Measurements from ENCODE around the gene POU3F1. TPM values are rescaled to one million over a fixed set of nuclear protein-coding genes. Genes with fewer than 3 reads are reported as not detected.

POU3F1 gene
- total RNA-seq, 1 experiment from 2014 or later: not detected

DNA sequence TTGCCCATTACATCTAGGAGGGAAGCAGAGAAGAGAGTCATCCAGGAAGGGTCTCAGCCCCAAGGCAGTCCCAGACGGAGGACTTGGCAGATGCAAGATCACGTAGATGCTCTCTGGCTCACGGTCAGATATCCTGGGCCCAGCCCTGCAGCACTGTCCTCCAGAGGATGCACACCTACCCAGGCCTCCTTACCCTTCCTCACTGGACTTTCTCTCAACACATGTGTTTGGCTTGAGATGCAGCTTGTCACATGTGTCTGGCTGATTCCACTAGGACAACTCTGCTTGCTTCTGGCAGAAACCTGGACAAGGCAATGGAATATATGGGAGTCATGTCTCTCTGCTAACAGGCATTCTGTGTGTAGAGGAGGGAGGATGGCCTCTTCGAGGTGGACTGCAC is 32.4 kb upstream of the POU3F1 start:
- POLR2A ChIA-PET: no interaction called here
- intact Hi-C loops (cut with micrococcal nuclease; ENCODE audit: unreplicated experiment): no loop called here
- no TSS peak for BruUV-seq (replicated peaks)

DNA sequence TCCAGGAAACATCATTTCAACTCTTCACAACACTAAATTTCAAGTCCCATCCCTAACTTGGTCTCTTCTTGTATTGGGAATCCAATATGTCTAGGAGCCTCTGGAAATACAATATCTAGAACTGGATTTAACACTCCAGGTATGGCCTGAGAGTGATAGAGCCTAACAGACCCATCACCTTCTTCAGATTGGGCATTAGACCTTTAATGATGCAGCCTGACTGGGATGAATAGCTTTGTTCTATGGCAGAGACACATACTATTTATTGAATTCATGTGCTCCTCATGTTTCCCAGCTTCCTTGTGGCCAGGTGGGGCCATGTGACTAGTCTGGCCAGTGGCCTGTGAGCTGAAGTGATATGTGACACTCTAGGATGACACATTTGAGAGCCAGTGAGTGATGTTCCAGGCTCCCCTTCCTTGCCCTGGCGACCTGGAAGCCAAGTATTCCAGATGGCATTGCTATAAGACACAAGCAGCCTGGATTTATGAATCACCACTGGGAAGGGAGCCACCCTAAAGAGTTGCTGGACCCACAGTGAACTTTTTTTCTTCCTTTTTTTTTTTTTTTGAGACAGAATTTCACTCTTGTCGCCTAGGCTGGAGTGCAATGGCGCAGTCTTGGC is 31.0 kb upstream of the POU3F1 start:
- peaks cover 14% of the 10 kb centered on the region for H3K27me3 Mint-ChIP-seq (ENCODE audit: insufficient read depth, unreplicated experiment)
- no peaks in the 10 kb centered on the region for H3K9me3 Mint-ChIP-seq (ENCODE audit: unreplicated experiment)
- Histone ChIP-seq H3K27me3 (replicated peaks; ENCODE audit: control insufficient read depth, insufficient read depth, low read length) (no peaks in the 10 kb centered on the region), H3K4me1 (no peaks in the 10 kb centered on the region), H3K9me3 (no peaks in the 10 kb centered on the region), H3K36me3 (ENCODE audit: control insufficient read depth, insufficient read depth, low read length) (no peaks in the 10 kb centered on the region), H3K4me3 (ENCODE audit: low read depth, low read length) (no peak overlapping the region)
- no peak overlapping the region for H3K4me3 Mint-ChIP-seq (ENCODE audit: unreplicated experiment)
- no peak for DNase-seq
- no peaks in the 10 kb centered on the region for H3K36me3 Mint-ChIP-seq (ENCODE audit: insufficient read depth, unreplicated experiment)
- peaks cover 8% of the 10 kb centered on the region for H3K4me1 Mint-ChIP-seq (ENCODE audit: low read depth, unreplicated experiment)
- no TSS peak for BruUV-seq (replicated peaks)
- ChIA-PET POLR2A (no interaction called here), CTCF (no interaction called here)
- intact Hi-C loops (cut with micrococcal nuclease; ENCODE audit: unreplicated experiment): no loop called here
- H3K27ac Mint-ChIP-seq (ENCODE audit: unreplicated experiment): no peak overlapping the region
- TF ChIP-seq, protein P1, sequence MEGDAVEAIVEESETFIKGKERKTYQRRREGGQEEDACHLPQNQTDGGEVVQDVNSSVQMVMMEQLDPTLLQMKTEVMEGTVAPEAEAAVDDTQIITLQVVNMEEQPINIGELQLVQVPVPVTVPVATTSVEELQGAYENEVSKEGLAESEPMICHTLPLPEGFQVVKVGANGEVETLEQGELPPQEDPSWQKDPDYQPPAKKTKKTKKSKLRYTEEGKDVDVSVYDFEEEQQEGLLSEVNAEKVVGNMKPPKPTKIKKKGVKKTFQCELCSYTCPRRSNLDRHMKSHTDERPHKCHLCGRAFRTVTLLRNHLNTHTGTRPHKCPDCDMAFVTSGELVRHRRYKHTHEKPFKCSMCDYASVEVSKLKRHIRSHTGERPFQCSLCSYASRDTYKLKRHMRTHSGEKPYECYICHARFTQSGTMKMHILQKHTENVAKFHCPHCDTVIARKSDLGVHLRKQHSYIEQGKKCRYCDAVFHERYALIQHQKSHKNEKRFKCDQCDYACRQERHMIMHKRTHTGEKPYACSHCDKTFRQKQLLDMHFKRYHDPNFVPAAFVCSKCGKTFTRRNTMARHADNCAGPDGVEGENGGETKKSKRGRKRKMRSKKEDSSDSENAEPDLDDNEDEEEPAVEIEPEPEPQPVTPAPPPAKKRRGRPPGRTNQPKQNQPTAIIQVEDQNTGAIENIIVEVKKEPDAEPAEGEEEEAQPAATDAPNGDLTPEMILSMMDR (IDR thresholded peaks at IDR 0.05; ENCODE audit: insufficient read depth in 1 of 2, low read depth in 1 of 2, low read length in 1 of 2, severe bottlenecking in 1 of 2, unreplicated experiment in 1 of 2): no peak

More for the DNA sequence above, 32.4 kb upstream of the POU3F1 start:
- Histone ChIP-seq H3K36me3 (ENCODE audit: control insufficient read depth, insufficient read depth, low read length) (no peaks in the 10 kb centered on the region), H3K9me3 (no peaks in the 10 kb centered on the region), H3K4me1 (no peaks in the 10 kb centered on the region), H3K27me3 (replicated peaks; ENCODE audit: control insufficient read depth, insufficient read depth, low read length) (no peaks in the 10 kb centered on the region), H3K4me3 (ENCODE audit: low read depth, low read length) (no peak overlapping the region)
- H3K27me3 Mint-ChIP-seq (ENCODE audit: insufficient read depth, unreplicated experiment): peaks cover 8% of the 10 kb centered on the region
- H3K27ac Mint-ChIP-seq (ENCODE audit: unreplicated experiment): no peak overlapping the region
- no peak for DNase-seq
- H3K9me3 Mint-ChIP-seq (ENCODE audit: unreplicated experiment): no peaks in the 10 kb centered on the region
- no peaks in the 10 kb centered on the region for H3K4me1 Mint-ChIP-seq (ENCODE audit: low read depth, unreplicated experiment)
- TF ChIP-seq, protein P1 (IDR thresholded peaks at IDR 0.05; ENCODE audit: insufficient read depth in 1 of 2, low read depth in 1 of 2, low read length in 1 of 2, severe bottlenecking in 1 of 2, unreplicated experiment in 1 of 2): no peak
- CTCF ChIA-PET: no interaction called here
- no peaks in the 10 kb centered on the region for H3K36me3 Mint-ChIP-seq (ENCODE audit: insufficient read depth, unreplicated experiment)
- no peak overlapping the region for H3K4me3 Mint-ChIP-seq (ENCODE audit: unreplicated experiment)

DNA sequence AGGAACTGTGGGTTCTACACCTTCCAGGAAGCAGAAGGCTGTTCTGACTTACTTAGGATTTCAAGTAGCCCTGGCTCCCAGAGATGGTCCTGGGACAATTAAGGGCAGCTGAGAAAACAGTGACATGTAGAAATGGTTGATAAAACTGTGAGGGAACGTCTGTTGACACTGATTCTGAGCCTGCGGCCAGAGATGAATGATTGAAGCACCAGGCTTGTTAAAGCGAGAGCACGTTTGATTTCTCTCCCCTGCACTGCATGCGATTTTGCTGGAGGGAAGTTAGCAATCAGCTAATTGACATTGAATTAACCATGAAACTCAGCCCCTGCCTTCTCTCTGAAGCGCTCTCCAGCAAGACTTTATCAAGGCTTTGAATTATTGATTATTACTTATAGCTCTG is 29.9 kb upstream of the POU3F1 start:
- peaks cover 8% of the 10 kb centered on the region for H3K4me1 Mint-ChIP-seq (ENCODE audit: low read depth, unreplicated experiment)
- H3K4me3 ChIP-seq (ENCODE audit: low read depth, low read length): no peak overlapping the region
- no peak overlapping the region for H3K27ac Mint-ChIP-seq (ENCODE audit: unreplicated experiment)
- no TSS peak for BruUV-seq (replicated peaks)
- H3K4me3 Mint-ChIP-seq (ENCODE audit: unreplicated experiment): no peak overlapping the region
- H3K27me3 ChIP-seq (replicated peaks; ENCODE audit: control insufficient read depth, insufficient read depth, low read length): no peaks in the 10 kb centered on the region
- no peaks in the 10 kb centered on the region for H3K36me3 ChIP-seq (ENCODE audit: control insufficient read depth, insufficient read depth, low read length)
- intact Hi-C loops (cut with micrococcal nuclease; ENCODE audit: unreplicated experiment): no loop called here
- ChIA-PET POLR2A (no interaction called here), CTCF (no interaction called here)
- no peaks in the 10 kb centered on the region for H3K9me3 Mint-ChIP-seq (ENCODE audit: unreplicated experiment)
- H3K9me3 ChIP-seq: no peaks in the 10 kb centered on the region
- TF ChIP-seq, protein P1 (IDR thresholded peaks at IDR 0.05; ENCODE audit: insufficient read depth in 1 of 2, low read depth in 1 of 2, low read length in 1 of 2, severe bottlenecking in 1 of 2, unreplicated experiment in 1 of 2): no peak
- no peak for DNase-seq
- H3K36me3 Mint-ChIP-seq (ENCODE audit: insufficient read depth, unreplicated experiment): no peaks in the 10 kb centered on the region
- H3K27me3 Mint-ChIP-seq (ENCODE audit: insufficient read depth, unreplicated experiment): peaks cover 17% of the 10 kb centered on the region
- no peaks in the 10 kb centered on the region for H3K4me1 ChIP-seq
